GM18505 (cell line): Measurements from ENCODE around the gene RTN4RL1.
A peak's percentile ranks its signal among the peaks of the same experiment; 100 is the strongest.

ENCODE experiments used
- ATAC-seq: cut with Tn5 transposase; IDR thresholded peaks from one replicate; pipeline ENCODE4 v1.9.1; 2021; ENCODE audit not compliant: unreplicated experiment
- POLR2A ChIP-seq: IDR thresholded peaks from 4 replicates; pipeline ENCODE4 v1.6.1; 2011; ENCODE audit warnings: borderline replicate concordance; ENCODE audit not compliant: insufficient read depth, insufficient read length; ENCODE audit errors: extremely low read depth

RTN4RL1 gene

GRCh38 chr17:2056206-2057174, 31.4 kb upstream of the RTN4RL1 start:
- ATAC-seq, result no peak
- TF ChIP-seq POLR2A, result no peak

GRCh38 chr17:2055292-2056205, 30.4 kb upstream of the RTN4RL1 start:
- peak; percentile 62 for TF ChIP-seq POLR2A
- ATAC-seq, result no peak

GRCh38 chr17:2054512-2055291, 29.6 kb upstream of the RTN4RL1 start, which contains the start of gene HIC1:
HIC1 (plus strand) TSS chr17:2055103; CDS start chr17:2056691, 1,588 bp downstream.
- peak; percentile 85 for TF ChIP-seq POLR2A
- peak; percentile 19 for ATAC-seq

GRCh38 chr17:2054262-2054511, 29.1 kb upstream of the RTN4RL1 start:
- ATAC-seq, result no peak
- no peak for TF ChIP-seq POLR2A

- no peak for TF ChIP-seq POLR2A
Observed at GRCh38 chr17:2053380-2054261, 28.5 kb upstream of the RTN4RL1 start.

GRCh38 chr17:2051933-2052559, 26.9 kb upstream of the RTN4RL1 start:
- TF ChIP-seq POLR2A, result no peak
- ATAC-seq, result no peak

More at GRCh38 chr17:2053380-2054261, 28.5 kb upstream of the RTN4RL1 start:
- no peak for ATAC-seq

GRCh38 chr17:2051061-2051932, 26.2 kb upstream of the RTN4RL1 start:
- TF ChIP-seq POLR2A, result no peak
- ATAC-seq, result no peak

GRCh38 chr17:2050300-2051060, 25.3 kb upstream of the RTN4RL1 start:
- peak; percentile 26 for ATAC-seq
- no peak for TF ChIP-seq POLR2A

- peak; percentile 46 for ATAC-seq
- no peak for TF ChIP-seq POLR2A
Observed at GRCh38 chr17:2049333-2050299, 24.5 kb upstream of the RTN4RL1 start.
